Hematopoietic multipotent progenitor cell treated with erythropoietin and hydrocortisone succinate and interleukin-3 and kit ligand, for 4 days (in vitro differentiated cells): ENCODE measurements around the gene AADAT.
"Not testable (repeated sequence)": the region's sequence is repeated elsewhere in the genome, so short reads cannot be mapped to it uniquely, and the experiment has no call there.

Experiments used
- DNase-seq: peaks from one replicate; pipeline ENCODE4 v3.0.0-alpha.2; 2015

Gene AADAT

GRCh38 chr4:170089274-170089667 lies 485 bp downstream of the AADAT start:
- DNase-seq = peak; percentile 51

GRCh38 chr4:170088716-170089115 lies 1.0 kb downstream of the AADAT start:
- DNase-seq = no peak

GRCh38 chr4:170087163-170087700 lies 2.5 kb downstream of the AADAT start:
- DNase-seq = peak; percentile 29

DNA sequence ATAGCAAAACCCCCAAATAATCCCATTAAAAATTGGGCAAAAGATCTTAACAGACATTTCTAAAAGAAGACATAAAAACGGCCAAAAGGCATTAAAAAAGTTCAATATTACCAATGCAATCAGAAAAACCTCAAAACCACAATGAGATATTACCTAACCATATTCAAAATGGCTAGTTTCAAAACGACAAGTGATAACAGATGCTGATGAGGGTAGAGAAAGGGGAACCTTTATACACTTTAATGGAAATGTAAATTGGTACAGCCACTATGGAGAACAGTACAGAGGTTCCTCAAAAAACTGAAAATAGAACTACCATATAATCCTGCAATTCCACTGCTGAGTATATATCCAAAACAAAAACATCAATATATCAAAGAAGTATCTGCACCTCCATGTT lies 6.2 kb downstream of the AADAT start:
- DNase-seq = peak; percentile 76

DNA sequence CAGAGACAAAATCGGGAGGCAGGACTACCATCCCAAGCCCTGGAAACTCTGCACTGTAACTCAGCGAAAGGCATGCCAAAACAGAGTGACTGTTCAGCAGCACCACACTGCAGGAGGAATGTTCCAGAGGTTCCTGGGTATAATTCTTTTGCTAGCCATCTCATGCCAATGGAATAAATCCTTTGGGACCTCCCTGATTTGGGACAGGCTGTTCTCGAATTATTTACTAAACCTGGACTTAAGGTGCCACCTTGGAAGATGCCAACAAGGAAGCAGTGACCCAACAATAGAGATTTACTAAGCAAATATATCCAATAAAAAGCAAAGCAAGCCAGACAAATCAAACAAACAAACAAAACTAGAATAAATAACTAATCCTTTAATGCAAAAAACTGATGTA lies 9.3 kb downstream of the AADAT start:
- DNase-seq = no peak

- DNase-seq = no peak
These were observed 9.8 kb downstream of the AADAT start for GRCh38 chr4:170079981-170080380.

DNA sequence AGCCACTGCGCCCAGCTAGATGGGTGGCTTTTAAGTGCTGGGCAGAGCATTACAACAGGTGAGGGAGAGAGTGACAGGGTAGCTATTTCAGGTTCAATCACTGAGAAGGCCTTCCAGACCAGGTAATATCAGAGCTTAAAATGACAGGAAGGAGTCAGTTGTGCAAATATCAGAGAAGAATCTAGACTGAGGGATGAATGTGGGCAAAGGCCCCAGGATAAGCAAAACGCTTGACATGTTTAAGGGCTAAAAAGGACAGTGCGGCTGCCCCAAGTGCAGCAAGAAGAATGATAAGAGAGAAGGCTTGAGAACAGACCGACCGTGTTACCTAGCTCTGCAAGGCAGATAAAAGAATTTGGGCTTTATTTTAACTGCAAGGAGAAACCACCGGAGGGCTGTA lies 18.6 kb downstream of the AADAT start:
- no peak for DNase-seq

GRCh38 chr4:170068438-170069128 lies 21.2 kb downstream of the AADAT start:
- no peak for DNase-seq

- no peak for DNase-seq
These were observed 30.3 kb downstream of the AADAT start for GRCh38 chr4:170059421-170059820.

DNA sequence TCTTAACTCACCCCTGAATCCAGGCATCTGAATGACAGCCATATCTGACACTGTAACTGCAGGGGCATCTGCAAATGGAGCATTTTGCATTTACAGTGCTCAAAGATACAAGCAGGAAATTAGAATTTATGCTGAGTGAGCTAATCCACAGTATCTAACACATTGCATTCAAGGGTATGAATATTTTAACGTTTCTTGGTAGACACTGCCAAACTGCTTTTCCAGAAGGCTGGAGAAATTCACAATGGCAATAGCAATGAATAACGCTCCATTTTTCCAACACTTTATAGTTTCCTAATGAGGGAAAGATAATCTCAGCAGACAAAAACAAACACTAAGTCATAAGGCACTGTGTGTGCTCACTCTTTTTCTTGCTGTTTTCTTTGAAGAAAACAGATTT lies 30.9 kb downstream of the AADAT start:
- DNase-seq = no peak

DNA sequence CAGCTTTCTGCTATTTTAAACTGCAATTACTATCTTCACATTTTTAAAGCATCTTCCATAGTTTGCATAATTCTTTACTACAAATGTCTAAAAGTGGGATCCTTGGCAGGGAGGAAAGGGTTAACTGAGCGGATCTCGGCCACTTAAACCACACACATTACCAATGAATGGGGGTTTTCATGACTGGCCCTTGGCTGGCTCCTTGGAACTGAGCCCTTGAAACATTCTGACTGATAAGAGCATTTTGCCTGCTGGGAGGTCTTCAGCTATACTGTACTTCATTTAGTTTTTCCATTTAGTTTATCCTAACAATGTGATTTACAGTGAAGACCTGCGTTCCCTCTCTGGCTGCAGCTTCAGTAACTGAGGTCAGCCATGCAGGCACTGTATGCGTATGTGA lies 31.9 kb downstream of the AADAT start:
- DNase-seq = no peak

- no peak for DNase-seq
These were observed 36.8 kb downstream of the AADAT start for GRCh38 chr4:170052919-170053318.

- peak; percentile 5 for DNase-seq
These were observed 38.4 kb downstream of the AADAT start for GRCh38 chr4:170051402-170051801.

- no peak for DNase-seq
These were observed 40.0 kb downstream of the AADAT start for GRCh38 chr4:170049766-170050165.

DNA sequence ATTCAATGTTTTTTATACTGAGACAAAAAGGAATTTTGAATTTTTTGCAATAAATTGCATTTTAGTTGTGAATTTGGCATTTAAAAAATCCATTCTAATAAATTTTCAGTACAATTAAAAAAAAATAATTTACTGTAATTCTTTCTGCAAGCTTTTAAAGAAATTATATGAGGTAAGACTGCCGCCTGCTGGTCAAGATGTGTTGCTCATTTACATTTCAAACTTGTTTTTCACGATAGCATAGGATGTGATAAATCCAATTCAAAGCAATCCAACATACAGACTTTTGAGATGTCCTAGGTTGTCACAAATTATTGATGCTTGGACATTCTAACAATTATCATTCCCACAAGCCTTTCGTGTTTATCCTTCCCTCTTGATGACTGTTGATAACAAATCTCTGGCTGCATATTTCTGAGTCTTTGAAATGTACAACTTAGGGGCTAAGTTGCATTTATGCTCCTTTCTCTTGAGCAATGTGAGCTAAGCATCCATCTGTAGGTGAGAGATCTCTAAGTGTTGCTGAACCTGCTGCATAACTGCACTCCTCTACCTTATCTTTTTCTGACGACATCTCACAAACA lies 41.9 kb downstream of the AADAT start:
- DNase-seq = peak; percentile 88

DNA sequence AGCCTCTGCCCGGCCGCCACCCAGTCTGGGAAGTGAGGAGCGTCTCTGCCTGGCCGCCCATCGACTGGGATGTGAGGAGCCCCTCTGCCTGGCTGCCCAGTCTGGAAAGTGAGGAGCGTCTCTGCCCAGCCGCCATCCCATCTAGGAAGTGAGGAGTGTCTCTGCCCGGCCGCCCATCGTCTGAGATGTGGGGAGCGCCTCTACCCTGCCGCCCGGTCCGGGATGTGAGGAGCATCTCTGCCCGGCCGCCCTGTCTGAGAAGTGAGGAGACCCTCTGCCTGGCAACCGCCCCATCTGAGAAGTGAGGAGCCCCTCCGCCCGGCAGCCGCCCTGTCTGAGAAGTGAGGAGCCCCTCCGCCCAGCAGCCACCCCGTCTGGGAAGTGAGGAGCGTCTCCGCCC lies 43.6 kb downstream of the AADAT start:
- not testable (repeated sequence) for DNase-seq

GRCh38 chr4:170040031-170040680 lies 49.6 kb downstream of the AADAT start:
- no peak for DNase-seq

GRCh38 chr4:170038769-170039168 lies 51.0 kb downstream of the AADAT start:
- DNase-seq = no peak

DNA sequence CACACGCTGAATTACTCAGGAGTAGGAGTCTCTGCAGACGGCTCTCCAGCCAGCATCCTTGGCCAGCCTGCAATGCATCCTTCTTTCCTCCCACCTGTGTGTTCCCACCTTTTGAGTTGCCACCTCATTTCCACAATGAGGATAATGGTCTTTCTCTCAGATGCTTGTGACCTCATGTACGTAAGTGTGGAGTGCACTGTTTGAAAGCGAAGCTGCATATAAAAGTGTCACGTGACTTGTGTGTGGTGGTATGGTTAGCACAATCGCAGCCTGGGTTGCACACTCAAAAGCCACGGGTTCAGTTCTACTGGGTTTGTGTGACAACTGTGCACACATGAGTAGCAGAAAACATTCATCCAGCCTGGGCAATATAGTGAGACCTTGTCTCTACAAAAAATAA lies 51.5 kb downstream of the AADAT start:
- DNase-seq = no peak

DNA sequence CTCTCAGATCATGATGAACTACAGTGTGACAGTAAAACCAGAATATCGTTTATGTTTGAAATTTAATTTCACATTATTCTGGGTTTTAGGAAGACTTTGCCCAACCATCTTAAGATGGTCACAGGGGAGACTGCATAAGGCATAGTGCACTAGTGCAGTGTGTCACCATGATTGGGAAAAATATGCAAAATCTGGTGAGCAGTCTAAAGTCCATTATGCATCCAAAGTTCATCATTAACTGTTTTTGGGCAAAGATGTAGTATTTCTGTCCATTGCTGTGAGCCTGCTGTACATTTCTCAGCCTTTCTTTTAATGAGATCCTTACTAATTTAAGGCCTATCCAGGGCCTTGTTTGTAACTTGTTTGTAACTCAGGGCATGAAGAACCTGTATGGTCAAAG lies 52.3 kb downstream of the AADAT start:
- DNase-seq = no peak

- DNase-seq = no peak
These were observed 53.9 kb downstream of the AADAT start for GRCh38 chr4:170035845-170036244.

GRCh38 chr4:170035231-170035630 lies 54.5 kb downstream of the AADAT start:
- DNase-seq = no peak

- no peak for DNase-seq
These were observed 55.8 kb downstream of the AADAT start for GRCh38 chr4:170033999-170034398.

- no peak for DNase-seq
These were observed 59.6 kb downstream of the AADAT start for GRCh38 chr4:170030121-170030520.
